ENCODE data around the gene APOF. TPM values are rescaled to one million over a fixed set of nuclear protein-coding genes. Genes with fewer than 3 reads are reported as not detected.

The APOF gene
- total and polyA plus RNA-seq, 2 of the 8 experiments (the other 6 are each of a cell fraction or from before 2014, with no cell fraction given): not detected

GRCh38 chr12:56336361-56337167 lies 26.1 kb downstream of the APOF start (continued):
- TF ChIP-seq CHD7 (IDR thresholded peaks at IDR 0.05; ENCODE audit: insufficient replicate concordance, low read length) (no peak), BACH1 (IDR thresholded peaks at IDR 0.05; ENCODE audit: low read length) (no peak)
